ENCODE measurements around the gene BNC2. TPM values are rescaled to one million over a fixed set of nuclear protein-coding genes. Genes with fewer than 3 reads are reported as not detected.

The BNC2 gene
- total and polyA plus RNA-seq, 4 donors = 0.96 to 23.2 (median 9.7) TPM

- Histone ChIP-seq H3K36me3 (ENCODE audit: control insufficient read depth in 4 of 4, insufficient read depth in 4 of 4, low read length in 4 of 4) (no peaks in the 10 kb centered on the region), H3K27ac (ENCODE audit: low read depth in 1 of 2, low read length in 1 of 2) (no peak overlapping the region), H3K4me3 (no peak overlapping the region), H3K9me3 (ENCODE audit: control insufficient read depth in 4 of 4, insufficient read depth in 3 of 4, low read length in 3 of 4) (no peaks in the 10 kb centered on the region), H3K27me3 (ENCODE audit: control insufficient read depth in 3 of 3, insufficient read depth in 3 of 3, low read length in 2 of 3) (no peaks in the 10 kb centered on the region), H3K4me1 (ENCODE audit: control insufficient read depth in 5 of 5, insufficient read depth in 5 of 5, low read length in 5 of 5) (peaks cover 0 to 2% (median 0%) of the 10 kb centered on the region in 5 donors), H3K9ac (ENCODE audit: insufficient read depth in 1 of 2, low read length in 2 of 2) (no peak overlapping the region)
- ATAC-seq (ENCODE audit: insufficient read depth, low FRiP score) (no peak), DNase-seq (no peak)
- WGBS, 2 donors = 82 to 90% methylated on average over 4 of the region's 4 CpGs
- TF ChIP-seq CTCF (IDR thresholded peaks at IDR 0.05; ENCODE audit: control extremely low read depth, extremely low read depth) = no peak
Observed at GRCh38 chr9:16561121-16561520, 309.3 kb downstream of the BNC2 start.

- H3K27ac ChIP-seq (ENCODE audit: low read depth in 1 of 2, low read length in 1 of 2) = no peak overlapping the region
- no peak for TF ChIP-seq CTCF (IDR thresholded peaks at IDR 0.05; ENCODE audit: control extremely low read depth, extremely low read depth)
- no peak overlapping the region for H3K4me3 ChIP-seq
- WGBS, 2 donors = 92 to 94% methylated on average over 6 of the region's 6 CpGs
- no peak for ATAC-seq (ENCODE audit: insufficient read depth, low FRiP score)
- peaks cover 0 to 2% (median 1%) of the 10 kb centered on the region in 5 donors for H3K4me1 ChIP-seq (ENCODE audit: control insufficient read depth in 5 of 5, insufficient read depth in 5 of 5, low read length in 5 of 5)
- H3K9me3 ChIP-seq (ENCODE audit: control insufficient read depth in 4 of 4, insufficient read depth in 3 of 4, low read length in 3 of 4) = no peaks in the 10 kb centered on the region
- H3K9ac ChIP-seq (ENCODE audit: insufficient read depth in 1 of 2, low read length in 2 of 2) = no peak overlapping the region
- no peaks in the 10 kb centered on the region for H3K27me3 ChIP-seq (ENCODE audit: control insufficient read depth in 3 of 3, insufficient read depth in 3 of 3, low read length in 2 of 3)
- no peaks in the 10 kb centered on the region for H3K36me3 ChIP-seq (ENCODE audit: control insufficient read depth in 4 of 4, insufficient read depth in 4 of 4, low read length in 4 of 4)
- no peak for DNase-seq
Observed at GRCh38 chr9:16559418-16560188, 310.9 kb downstream of the BNC2 start.

GRCh38 chr9:16555802-16556201 lies 314.7 kb downstream of the BNC2 start:
- ATAC-seq (ENCODE audit: insufficient read depth, low FRiP score) (no peak), DNase-seq (no peak)
- WGBS, 2 donors = 96 to 100% methylated on average over 1 of the region's 1 CpG
- H3K27ac ChIP-seq (ENCODE audit: low read depth in 1 of 2, low read length in 1 of 2) = no peak overlapping the region
- H3K4me1 ChIP-seq (ENCODE audit: control insufficient read depth in 5 of 5, insufficient read depth in 5 of 5, low read length in 5 of 5) = peaks cover 0 to 7% (median 3%) of the 10 kb centered on the region in 5 donors
- H3K9ac ChIP-seq (ENCODE audit: insufficient read depth in 1 of 2, low read length in 2 of 2) = no peak overlapping the region
- H3K36me3 ChIP-seq (ENCODE audit: control insufficient read depth in 4 of 4, insufficient read depth in 4 of 4, low read length in 4 of 4) = peaks cover 0 to 8% (median 0%) of the 10 kb centered on the region in 4 donors
- no peaks in the 10 kb centered on the region for H3K9me3 ChIP-seq (ENCODE audit: control insufficient read depth in 4 of 4, insufficient read depth in 3 of 4, low read length in 3 of 4)
- no peak for TF ChIP-seq CTCF (IDR thresholded peaks at IDR 0.05; ENCODE audit: control extremely low read depth, extremely low read depth)
- no peak overlapping the region for H3K4me3 ChIP-seq
- no peaks in the 10 kb centered on the region for H3K27me3 ChIP-seq (ENCODE audit: control insufficient read depth in 3 of 3, insufficient read depth in 3 of 3, low read length in 2 of 3)
